ENCODE data around the gene TRDN.

Gene TRDN

GRCh38 chr6:123168892-123169773 is 467.6 kb downstream of the TRDN start:
- no peak for DNase-seq (ENCODE audit: low read depth)

DNA sequence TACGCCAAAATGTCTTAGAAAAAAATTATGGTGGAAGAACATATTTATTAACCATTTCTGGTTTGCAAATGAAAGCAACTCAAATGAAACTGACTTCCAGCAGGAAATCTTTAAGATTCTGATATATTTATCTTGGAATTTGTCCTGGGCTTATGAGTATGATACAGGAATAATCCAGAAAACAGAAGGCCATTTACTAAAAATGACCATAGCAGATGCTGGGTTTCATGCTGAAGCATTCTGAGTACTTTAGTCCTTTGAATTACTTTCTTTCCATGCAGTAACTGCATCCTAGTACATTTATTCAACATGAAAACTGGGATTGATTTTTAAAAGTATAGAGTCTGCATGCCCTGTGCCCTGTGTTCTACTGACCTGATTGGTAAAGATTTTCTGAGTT is 468.3 kb downstream of the TRDN start:
- DNase-seq (ENCODE audit: low read depth), result no peak

Data from amniotic epithelial cell (primary cell).